ENCODE results near the gene DNAH9.

The DNAH9 gene

GRCh38 chr17:11950771-11951519, 352.7 kb downstream of the DNAH9 start:
- Histone ChIP-seq H3K4me1 (ENCODE audit: low read length) (no peaks in the 10 kb centered on the region), H3K9me3 (ENCODE audit: insufficient read depth, low read length) (no peaks in the 10 kb centered on the region), H3K27me3 (ENCODE audit: low read depth, low read length) (no peaks in the 10 kb centered on the region), H3K36me3 (replicated peaks; ENCODE audit: low read depth, low read length) (no peaks in the 10 kb centered on the region), H4K20me1 (ENCODE audit: insufficient read depth, low read length) (no peaks in the 10 kb centered on the region), H2AFZ (ENCODE audit: low read depth, low read length) (no peak overlapping the region), H3K4me3 (ENCODE audit: low read length) (no peak overlapping the region), H3K79me2 (ENCODE audit: low read length) (no peaks in the 10 kb centered on the region), H3K27ac (ENCODE audit: low read length) (no peak overlapping the region), H3K9ac (ENCODE audit: low read length) (no peak overlapping the region), H3K4me2 (ENCODE audit: low read length) (no peak overlapping the region)
- no peak for TF ChIP-seq EZH2phosphoT487 (IDR thresholded peaks at IDR 0.05; ENCODE audit: low read depth)
- TF ChIP-seq CTCF (IDR thresholded peaks at IDR 0.05; ENCODE audit: low read depth, low read length) = no peak

- H3K36me3 ChIP-seq (replicated peaks; ENCODE audit: low read depth, low read length) = no peaks in the 10 kb centered on the region
- TF ChIP-seq CTCF (IDR thresholded peaks at IDR 0.05; ENCODE audit: low read depth, low read length) = no peak
- no peak for TF ChIP-seq EZH2phosphoT487 (IDR thresholded peaks at IDR 0.05; ENCODE audit: low read depth)
- no peaks in the 10 kb centered on the region for H4K20me1 ChIP-seq (ENCODE audit: insufficient read depth, low read length)
- H3K4me2 ChIP-seq (ENCODE audit: low read length) = no peak overlapping the region
- H3K4me3 ChIP-seq (ENCODE audit: low read length) = no peak overlapping the region
- no peak overlapping the region for H2AFZ ChIP-seq (ENCODE audit: low read depth, low read length)
- no peaks in the 10 kb centered on the region for H3K79me2 ChIP-seq (ENCODE audit: low read length)
- no peaks in the 10 kb centered on the region for H3K27me3 ChIP-seq (ENCODE audit: low read depth, low read length)
- H3K27ac ChIP-seq (ENCODE audit: low read length) = no peak overlapping the region
- no peaks in the 10 kb centered on the region for H3K9me3 ChIP-seq (ENCODE audit: insufficient read depth, low read length)
- H3K9ac ChIP-seq (ENCODE audit: low read length) = no peak overlapping the region
- no peaks in the 10 kb centered on the region for H3K4me1 ChIP-seq (ENCODE audit: low read length)
Observed at GRCh38 chr17:11952610-11953009, 354.3 kb downstream of the DNAH9 start.

GRCh38 chr17:11953924-11954323, 355.7 kb downstream of the DNAH9 start:
- no peak for TF ChIP-seq CTCF (IDR thresholded peaks at IDR 0.05; ENCODE audit: low read depth, low read length)
- no peak for TF ChIP-seq EZH2phosphoT487 (IDR thresholded peaks at IDR 0.05; ENCODE audit: low read depth)
- H3K79me2 ChIP-seq (ENCODE audit: low read length) = no peaks in the 10 kb centered on the region

GRCh38 chr17:11954936-11955335, 356.7 kb downstream of the DNAH9 start:
- no peaks in the 10 kb centered on the region for H3K36me3 ChIP-seq (replicated peaks; ENCODE audit: low read depth, low read length)
- TF ChIP-seq CTCF (IDR thresholded peaks at IDR 0.05; ENCODE audit: low read depth, low read length) (no peak), EZH2phosphoT487 (IDR thresholded peaks at IDR 0.05; ENCODE audit: low read depth) (no peak)
- H3K27ac ChIP-seq (ENCODE audit: low read length) = no peak overlapping the region
- no peaks in the 10 kb centered on the region for H3K4me1 ChIP-seq (ENCODE audit: low read length)
- no peak overlapping the region for H3K4me2 ChIP-seq (ENCODE audit: low read length)
- no peaks in the 10 kb centered on the region for H3K79me2 ChIP-seq (ENCODE audit: low read length)
- H2AFZ ChIP-seq (ENCODE audit: low read depth, low read length) = no peak overlapping the region
- no peak overlapping the region for H3K4me3 ChIP-seq (ENCODE audit: low read length)
- no peaks in the 10 kb centered on the region for H4K20me1 ChIP-seq (ENCODE audit: insufficient read depth, low read length)
- H3K27me3 ChIP-seq (ENCODE audit: low read depth, low read length) = no peaks in the 10 kb centered on the region
- no peak overlapping the region for H3K9ac ChIP-seq (ENCODE audit: low read length)
- H3K9me3 ChIP-seq (ENCODE audit: insufficient read depth, low read length) = no peaks in the 10 kb centered on the region

More at GRCh38 chr17:11953924-11954323, 355.7 kb downstream of the DNAH9 start:
- H3K27ac ChIP-seq (ENCODE audit: low read length) = no peak overlapping the region
- no peaks in the 10 kb centered on the region for H4K20me1 ChIP-seq (ENCODE audit: insufficient read depth, low read length)
- H3K9ac ChIP-seq (ENCODE audit: low read length) = no peak overlapping the region
- H3K4me1 ChIP-seq (ENCODE audit: low read length) = no peaks in the 10 kb centered on the region
- no peak overlapping the region for H2AFZ ChIP-seq (ENCODE audit: low read depth, low read length)
- no peak overlapping the region for H3K4me2 ChIP-seq (ENCODE audit: low read length)
- H3K27me3 ChIP-seq (ENCODE audit: low read depth, low read length) = no peaks in the 10 kb centered on the region
- H3K36me3 ChIP-seq (replicated peaks; ENCODE audit: low read depth, low read length) = no peaks in the 10 kb centered on the region
- no peaks in the 10 kb centered on the region for H3K9me3 ChIP-seq (ENCODE audit: insufficient read depth, low read length)
- H3K4me3 ChIP-seq (ENCODE audit: low read length) = no peak overlapping the region

All from OCI-LY3 (cell line).